ENCODE data around the gene KCNT2. TPM values are rescaled to one million over a fixed set of nuclear protein-coding genes. Genes with fewer than 3 reads are reported as not detected.

KCNT2 gene
- total and polyA plus RNA-seq, 10 of the 15 experiments (the other 5 are each of a cell fraction or from before 2014, with no cell fraction given): not detected

- no peaks in the 10 kb centered on the region for H3K4me1 ChIP-seq (ENCODE audit: control insufficient read depth, insufficient read depth, low read length)
- H2AFZ ChIP-seq (ENCODE audit: control insufficient read depth, low read depth, low read length): no peak overlapping the region
- H3K36me3 ChIP-seq (ENCODE audit: control insufficient read depth in 2 of 2, insufficient read depth in 2 of 2, low read length in 1 of 2): no peaks in the 10 kb centered on the region
- BruUV-seq (replicated peaks): no TSS peak
- no peak overlapping the region for H3K4me3 ChIP-seq
- no peak overlapping the region for H3K27ac ChIP-seq (ENCODE audit: control insufficient read depth, insufficient read depth)
- intact Hi-C loops (cut with micrococcal nuclease; ENCODE audit: unreplicated experiment) (no loop called here), in situ Hi-C loops (cut with MboI) (loop anchor here (25.0 kb wide), 1 partner anchor 353 kb away; the partner anchor contains the start of gene CFH)
- FAIRE-seq (no peak), DNase-seq (ENCODE audit: low read depth, low spot score) (no peak), ATAC-seq (peak; percentile 62)
- SMC1A ChIA-PET (ENCODE audit: uncharacterized antibody, unreplicated experiment): interaction anchor here (1.0 to 2.0 kb wide), 5 partner anchors 9 to 164 kb away, joined by 3 to 19 read pairs (median 5); no protein-coding TSS in a partner anchor
- WGBS (ENCODE audit: insufficient coverage, insufficient replicate concordance, low lambda C conversion rate, missing lambda C conversion rate): 0% methylated on average over 1 of the region's 1 CpG
- no peaks in the 10 kb centered on the region for H3K9me3 ChIP-seq (replicated peaks; ENCODE audit: control insufficient read depth, insufficient read depth, low read length)
- no peak overlapping the region for H3K9ac ChIP-seq (ENCODE audit: control insufficient read depth, insufficient read depth, low read length)
- CTCF ChIA-PET: interaction anchor here (1.0 to 4.3 kb wide), 8 partner anchors 8 to 352 kb away, joined by 3 to 37 read pairs (median 3); no protein-coding TSS in a partner anchor
- TF ChIP-seq SMC3 (IDR thresholded peaks at IDR 0.05; ENCODE audit: borderline replicate concordance, low read length) (peak; percentile 28; the same call in 1 of the 2 replicates), SREBF2 (IDR thresholded peaks at IDR 0.05; ENCODE audit: low read length) (no peak), RAD51 (IDR thresholded peaks at IDR 0.05) (no peak), RAD21 (IDR thresholded peaks at IDR 0.05; ENCODE audit: insufficient read depth, low read depth, low read length) (peak; percentile 28), BACH1 (IDR thresholded peaks at IDR 0.05; ENCODE audit: borderline replicate concordance) (no peak)
- TF ChIP-seq, protein P1, sequence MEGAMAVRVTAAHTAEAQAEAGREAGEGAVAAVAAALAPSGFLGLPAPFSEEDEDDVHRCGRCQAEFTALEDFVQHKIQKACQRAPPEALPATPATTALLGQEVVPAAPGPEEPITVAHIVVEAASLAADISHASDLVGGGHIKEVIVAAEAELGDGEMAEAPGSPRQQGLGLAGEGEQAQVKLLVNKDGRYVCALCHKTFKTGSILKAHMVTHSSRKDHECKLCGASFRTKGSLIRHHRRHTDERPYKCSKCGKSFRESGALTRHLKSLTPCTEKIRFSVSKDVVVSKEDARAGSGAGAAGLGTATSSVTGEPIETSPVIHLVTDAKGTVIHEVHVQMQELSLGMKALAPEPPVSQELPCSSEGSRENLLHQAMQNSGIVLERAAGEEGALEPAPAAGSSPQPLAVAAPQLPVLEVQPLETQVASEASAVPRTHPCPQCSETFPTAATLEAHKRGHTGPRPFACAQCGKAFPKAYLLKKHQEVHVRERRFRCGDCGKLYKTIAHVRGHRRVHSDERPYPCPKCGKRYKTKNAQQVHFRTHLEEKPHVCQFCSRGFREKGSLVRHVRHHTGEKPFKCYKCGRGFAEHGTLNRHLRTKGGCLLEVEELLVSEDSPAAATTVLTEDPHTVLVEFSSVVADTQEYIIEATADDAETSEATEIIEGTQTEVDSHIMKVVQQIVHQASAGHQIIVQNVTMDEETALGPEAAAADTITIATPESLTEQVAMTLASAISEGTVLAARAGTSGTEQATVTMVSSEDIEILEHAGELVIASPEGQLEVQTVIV (IDR thresholded peaks at IDR 0.05; ENCODE audit: borderline replicate concordance, partially characterized antibody): no peak
- H3K27me3 ChIP-seq (replicated peaks in 1 of 2; ENCODE audit: control insufficient read depth in 2 of 2, insufficient read depth in 2 of 2, low read length in 1 of 2): no peaks in the 10 kb centered on the region
- H4K20me1 ChIP-seq (ENCODE audit: control insufficient read depth, insufficient read depth): no peaks in the 10 kb centered on the region
- RAD21 ChIA-PET (ENCODE audit: unreplicated experiment): interaction anchor here (0.5 to 2.0 kb wide), 4 partner anchors 9 to 160 kb away, joined by 3 to 27 read pairs (median 4); no protein-coding TSS in a partner anchor
- no peaks in the 10 kb centered on the region for H3K79me2 ChIP-seq (ENCODE audit: control insufficient read depth, insufficient read depth, low read length)
- no peak overlapping the region for H3K4me2 ChIP-seq (ENCODE audit: control insufficient read depth, insufficient read depth)
- POLR2A ChIA-PET: no interaction called here
Observed at GRCh38 chr1:196309386-196309785, 298.9 kb downstream of the KCNT2 start.

Measured in GM12878 (cell line).